GM19397 (cell line): ENCODE measurements around the gene GPR12.
"Not testable (repeated sequence)": the region's sequence is repeated elsewhere in the genome, so short reads cannot be mapped to it uniquely, and the experiment has no call there.

Source experiments
- ATAC-seq: cut with Tn5 transposase; IDR thresholded peaks from one replicate; pipeline ENCODE4 v1.9.1; 2021; ENCODE audit warnings: mild to moderate bottlenecking, moderate library complexity; ENCODE audit not compliant: unreplicated experiment

GPR12 gene

GRCh38 chr13:26749285-26749684, 11.3 kb downstream of the GPR12 start:
- no peak for ATAC-seq

GRCh38 chr13:26747706-26748105, 12.9 kb downstream of the GPR12 start:
- ATAC-seq = no peak

GRCh38 chr13:26743971-26744370, 16.6 kb downstream of the GPR12 start:
- ATAC-seq = no peak

GRCh38 chr13:26742691-26743358, 17.8 kb downstream of the GPR12 start:
- no peak for ATAC-seq

- ATAC-seq = no peak
Measured at GRCh38 chr13:26735677-26736076, 24.9 kb downstream of the GPR12 start.

DNA sequence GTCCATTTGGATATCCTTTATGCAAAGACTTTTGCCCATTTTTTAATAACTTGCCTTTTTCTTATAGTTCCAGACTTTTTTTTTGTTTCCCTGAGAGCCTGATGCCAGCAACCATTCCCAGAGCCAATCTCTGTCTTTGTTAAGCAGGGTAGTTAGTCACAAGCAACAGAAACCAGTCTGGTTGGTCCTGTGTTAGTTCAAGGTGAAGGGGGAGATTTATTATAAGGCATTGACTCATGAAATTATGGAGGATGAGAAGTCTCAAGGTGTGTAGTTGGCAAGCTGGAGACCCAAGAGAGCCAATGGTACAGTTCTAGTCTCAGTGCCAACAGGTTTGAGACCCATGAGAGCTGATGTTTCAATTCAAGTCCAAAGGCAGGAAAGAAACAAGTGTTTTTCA, 33.0 kb downstream of the GPR12 start:
- no peak for ATAC-seq

DNA sequence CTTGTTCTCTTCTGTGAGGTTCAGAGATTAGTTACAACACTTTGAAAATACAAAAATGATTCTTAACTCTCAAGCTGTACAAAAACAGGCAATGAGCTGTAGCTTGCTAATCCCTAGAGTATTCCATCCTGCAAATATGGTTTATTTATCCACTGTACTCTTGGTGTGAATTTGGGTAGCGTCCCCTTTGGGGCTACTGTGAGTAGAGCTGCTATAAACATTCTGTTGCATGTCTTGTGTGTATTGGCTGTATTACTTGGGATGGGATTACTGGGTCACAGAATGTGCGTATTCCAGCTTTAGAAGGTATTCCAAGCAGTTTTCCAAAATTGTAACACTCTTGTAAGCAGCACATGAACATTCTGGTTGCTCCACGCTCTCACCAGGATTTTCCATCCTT, 33.5 kb downstream of the GPR12 start:
- no peak for ATAC-seq

DNA sequence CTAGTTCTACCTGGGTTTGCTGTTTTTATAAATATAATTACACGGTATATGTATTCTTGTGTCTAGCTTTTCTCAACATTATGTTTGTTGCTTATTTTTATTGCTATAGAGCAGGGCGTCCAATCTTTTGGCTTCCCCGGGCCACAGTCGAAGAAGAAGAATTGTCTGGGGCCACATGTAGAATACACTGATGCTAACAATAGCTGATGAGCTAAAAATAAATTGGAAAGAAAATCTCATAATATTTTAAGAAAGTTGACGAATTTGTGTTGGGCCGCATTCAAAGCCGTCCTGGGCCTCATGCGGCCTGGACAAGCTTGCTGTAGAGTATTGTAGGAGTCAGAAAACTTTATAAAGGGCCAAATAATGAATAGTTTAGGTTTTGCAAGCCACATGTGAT, 33.9 kb downstream of the GPR12 start:
- no peak for ATAC-seq

- not testable (repeated sequence) for ATAC-seq
Measured at GRCh38 chr13:26723620-26724019, 37.0 kb downstream of the GPR12 start.

- ATAC-seq = no peak
Measured at GRCh38 chr13:26722321-26722720, 38.3 kb downstream of the GPR12 start.

- ATAC-seq = no peak
Measured at GRCh38 chr13:26721251-26722121, 39.1 kb downstream of the GPR12 start.

GRCh38 chr13:26719356-26719945, 41.1 kb downstream of the GPR12 start:
- ATAC-seq = no peak

GRCh38 chr13:26718872-26719271, 41.7 kb downstream of the GPR12 start:
- ATAC-seq = no peak

GRCh38 chr13:26718146-26718545, 42.4 kb downstream of the GPR12 start:
- no peak for ATAC-seq

- no peak for ATAC-seq
Measured at GRCh38 chr13:26716984-26717383, 43.6 kb downstream of the GPR12 start.

DNA sequence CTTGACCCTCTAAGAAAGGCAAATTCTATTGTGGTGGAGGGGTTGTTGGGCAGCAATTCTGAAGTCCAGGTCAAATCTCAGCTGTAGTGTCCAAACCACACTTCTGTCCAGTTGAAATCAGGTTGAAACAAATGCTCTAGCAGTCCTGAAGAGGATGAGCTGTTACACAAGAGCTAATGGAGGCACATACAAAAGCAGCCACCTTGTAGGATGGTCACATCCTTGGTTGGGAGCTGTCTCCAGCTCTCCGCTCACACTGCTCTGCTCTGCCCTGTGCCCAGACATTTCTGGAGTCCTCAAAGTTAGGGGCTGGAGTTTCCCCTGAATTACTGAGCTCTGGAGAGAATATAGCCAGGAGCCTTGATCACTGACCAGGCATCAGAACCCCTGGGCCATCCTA, 47.2 kb downstream of the GPR12 start:
- no peak for ATAC-seq

GRCh38 chr13:26711211-26711610, 49.4 kb downstream of the GPR12 start:
- no peak for ATAC-seq

GRCh38 chr13:26710166-26710565, 50.4 kb downstream of the GPR12 start:
- no peak for ATAC-seq

DNA sequence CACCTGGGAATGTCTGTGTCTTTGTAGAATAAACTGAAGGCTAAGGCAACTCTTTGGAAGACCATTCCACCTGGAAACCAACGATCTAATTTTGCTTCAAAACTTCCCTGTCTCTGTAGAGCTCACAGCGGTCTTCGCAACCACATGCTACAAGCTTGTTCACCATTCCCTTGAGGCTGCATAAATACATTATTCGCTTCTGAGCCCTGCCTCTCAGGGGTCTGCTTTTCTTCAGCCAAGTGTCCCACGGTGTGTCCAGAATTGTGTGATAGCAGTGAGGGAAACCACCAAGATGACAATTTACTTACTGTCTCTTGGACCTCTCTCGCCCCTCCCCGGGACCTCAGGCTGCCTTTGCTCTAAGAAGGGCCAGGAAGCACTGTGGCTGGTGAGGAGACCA, 51.1 kb downstream of the GPR12 start:
- ATAC-seq = no peak

GRCh38 chr13:26708007-26708297, 52.6 kb downstream of the GPR12 start:
- no peak for ATAC-seq

DNA sequence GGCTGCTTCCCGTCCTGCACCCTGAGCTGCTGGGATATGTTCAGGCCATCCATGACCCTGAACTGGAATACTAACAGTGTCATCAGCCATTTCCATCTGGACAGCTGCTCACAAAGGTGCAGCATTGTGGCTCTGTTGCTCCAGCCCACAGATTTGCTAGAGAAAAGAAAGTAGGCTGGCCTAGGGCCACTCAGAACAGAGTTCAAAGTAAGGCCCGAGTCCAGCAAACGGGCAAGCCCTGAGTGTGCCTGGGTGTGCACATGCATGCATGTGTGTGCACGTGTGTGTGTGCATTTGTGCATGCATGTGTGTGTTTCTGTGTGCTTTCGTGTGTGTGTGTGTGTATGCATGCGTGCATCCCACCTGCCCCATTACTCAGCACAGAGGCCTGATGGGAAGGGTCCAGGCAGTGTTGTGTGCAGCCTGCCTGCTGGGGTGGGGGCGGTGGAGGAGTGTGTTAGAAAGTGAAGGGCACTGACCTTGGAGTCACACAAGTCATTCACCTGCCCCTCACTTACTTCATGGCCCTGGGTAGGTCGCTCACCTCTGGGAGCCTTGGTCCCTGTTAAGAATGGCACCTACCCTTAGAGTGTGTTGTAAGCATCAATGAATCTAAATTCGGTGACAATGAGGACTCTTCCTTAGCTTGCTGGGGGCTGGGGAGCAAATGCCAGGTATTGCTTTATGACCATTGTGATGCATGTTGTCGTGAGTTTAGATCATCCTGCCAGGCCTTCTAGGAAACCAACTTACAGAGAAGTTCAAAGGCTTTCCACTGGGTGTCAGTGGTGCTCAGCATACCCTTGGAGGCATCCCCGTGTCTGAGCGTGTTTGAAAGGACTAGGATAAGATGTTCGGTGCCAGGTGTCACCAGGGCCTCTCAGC, 53.2 kb downstream of the GPR12 start:
- ATAC-seq = no peak
